22Rv1 (cell line): Measurements from ENCODE around the gene SCFD2.

Experiments
- ZFX ChIP-seq: fragments of 450-650 bp; IDR thresholded peaks from 2 replicates; pipeline ENCODE4 v1.6.1; 2017; ENCODE audit warnings: antibody characterized with exemption, borderline replicate concordance
- TF ChIP-seq, protein P1 (sequence below): fragments of 450-650 bp; IDR thresholded peaks from 2 replicates; pipeline ENCODE4 v1.5.1; 2017; ENCODE audit warnings: mild to moderate bottlenecking

DNA sequence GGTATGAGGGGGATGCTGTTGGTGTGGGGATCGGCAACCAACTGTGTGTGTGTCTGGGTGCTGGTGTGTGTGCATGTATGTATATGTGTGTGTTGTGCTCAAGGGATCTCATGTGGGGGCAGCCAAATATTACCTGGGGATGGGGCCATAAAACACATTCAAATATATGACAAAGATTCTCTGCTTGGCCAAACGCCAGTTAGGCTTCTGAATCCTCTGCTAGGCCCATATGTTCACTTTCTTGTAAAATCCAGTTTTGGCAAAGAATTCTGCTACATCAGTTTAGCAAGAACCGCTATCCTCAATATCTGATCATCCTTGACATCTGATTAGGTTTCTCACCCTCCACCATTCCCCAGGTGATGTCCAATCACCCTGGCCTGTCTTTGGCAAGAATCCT, 397.2 kb downstream of the SCFD2 start:
- TF ChIP-seq, protein P1, sequence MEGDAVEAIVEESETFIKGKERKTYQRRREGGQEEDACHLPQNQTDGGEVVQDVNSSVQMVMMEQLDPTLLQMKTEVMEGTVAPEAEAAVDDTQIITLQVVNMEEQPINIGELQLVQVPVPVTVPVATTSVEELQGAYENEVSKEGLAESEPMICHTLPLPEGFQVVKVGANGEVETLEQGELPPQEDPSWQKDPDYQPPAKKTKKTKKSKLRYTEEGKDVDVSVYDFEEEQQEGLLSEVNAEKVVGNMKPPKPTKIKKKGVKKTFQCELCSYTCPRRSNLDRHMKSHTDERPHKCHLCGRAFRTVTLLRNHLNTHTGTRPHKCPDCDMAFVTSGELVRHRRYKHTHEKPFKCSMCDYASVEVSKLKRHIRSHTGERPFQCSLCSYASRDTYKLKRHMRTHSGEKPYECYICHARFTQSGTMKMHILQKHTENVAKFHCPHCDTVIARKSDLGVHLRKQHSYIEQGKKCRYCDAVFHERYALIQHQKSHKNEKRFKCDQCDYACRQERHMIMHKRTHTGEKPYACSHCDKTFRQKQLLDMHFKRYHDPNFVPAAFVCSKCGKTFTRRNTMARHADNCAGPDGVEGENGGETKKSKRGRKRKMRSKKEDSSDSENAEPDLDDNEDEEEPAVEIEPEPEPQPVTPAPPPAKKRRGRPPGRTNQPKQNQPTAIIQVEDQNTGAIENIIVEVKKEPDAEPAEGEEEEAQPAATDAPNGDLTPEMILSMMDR: no peak
- TF ChIP-seq ZFX: no peak
